WERI-Rb-1 (cell line): Measurements from ENCODE around the gene PGAM2.
A peak's percentile ranks its signal among the peaks of the same experiment; 100 is the strongest.

Source experiments
- DNase-seq: peaks from one replicate; pipeline ENCODE4 v3.0.0-alpha.2; 2020
- H3K27ac ChIP-seq: fragments of 250-450 bp; sonication (Bioruptor Pico); 2 replicates; pipeline ENCODE4 v1.5.1; 2020; ENCODE audit warnings: mild to moderate bottlenecking, moderate library complexity
- H3K27me3 ChIP-seq: fragments of 250-450 bp; sonication (Bioruptor Pico); 2 replicates; pipeline ENCODE4 v1.5.1; 2021; ENCODE audit warnings: mild to moderate bottlenecking, low read depth, moderate library complexity; ENCODE audit not compliant: insufficient read depth, severe bottlenecking
- H3K36me3 ChIP-seq: fragments of 250-450 bp; sonication (Bioruptor Pico); 2 replicates; pipeline ENCODE4 v1.5.1; 2020; ENCODE audit warnings: mild to moderate bottlenecking, moderate library complexity
- H3K4me3 ChIP-seq: 2 replicates; pipeline ENCODE4 v1.5.1; 2011; ENCODE audit warnings: low read depth, mild to moderate bottlenecking, control low read depth, low read length
- H3K9me3 ChIP-seq: fragments of 250-450 bp; sonication (Bioruptor Pico); 2 replicates; pipeline ENCODE4 v1.5.1; 2021; ENCODE audit warnings: mild to moderate bottlenecking, moderate library complexity; ENCODE audit not compliant: severe bottlenecking
- TF ChIP-seq, protein P1 (sequence below): IDR thresholded peaks from 2 replicates; pipeline ENCODE4 v1.5.1; 2011; ENCODE audit warnings: low read depth, mild to moderate bottlenecking, control low read depth, inconsistent platforms, low read length

PGAM2 gene

DNA sequence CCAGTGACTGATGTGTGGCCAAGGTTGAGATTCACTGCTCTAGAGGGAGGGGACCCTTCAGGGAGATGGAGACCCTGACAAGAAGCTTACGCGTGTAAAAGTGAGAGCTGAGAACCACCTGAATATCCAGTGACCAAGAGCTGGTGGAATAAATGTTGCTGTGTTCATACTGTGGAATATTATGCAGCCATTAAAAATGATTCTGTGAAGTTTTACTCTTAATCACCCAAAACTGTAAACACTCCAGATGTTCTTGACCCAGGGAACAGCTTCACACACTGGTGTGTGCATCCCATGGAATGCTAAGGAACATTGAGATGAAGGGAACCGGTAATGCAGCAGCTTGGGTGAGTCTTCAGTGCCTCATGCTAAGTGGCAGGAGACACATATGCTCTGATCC lies 21.3 kb upstream of the PGAM2 start:
- Histone ChIP-seq H3K27ac (no peak overlapping the region), H3K9me3 (no peaks in the 10 kb centered on the region)
- TF ChIP-seq, protein P1, sequence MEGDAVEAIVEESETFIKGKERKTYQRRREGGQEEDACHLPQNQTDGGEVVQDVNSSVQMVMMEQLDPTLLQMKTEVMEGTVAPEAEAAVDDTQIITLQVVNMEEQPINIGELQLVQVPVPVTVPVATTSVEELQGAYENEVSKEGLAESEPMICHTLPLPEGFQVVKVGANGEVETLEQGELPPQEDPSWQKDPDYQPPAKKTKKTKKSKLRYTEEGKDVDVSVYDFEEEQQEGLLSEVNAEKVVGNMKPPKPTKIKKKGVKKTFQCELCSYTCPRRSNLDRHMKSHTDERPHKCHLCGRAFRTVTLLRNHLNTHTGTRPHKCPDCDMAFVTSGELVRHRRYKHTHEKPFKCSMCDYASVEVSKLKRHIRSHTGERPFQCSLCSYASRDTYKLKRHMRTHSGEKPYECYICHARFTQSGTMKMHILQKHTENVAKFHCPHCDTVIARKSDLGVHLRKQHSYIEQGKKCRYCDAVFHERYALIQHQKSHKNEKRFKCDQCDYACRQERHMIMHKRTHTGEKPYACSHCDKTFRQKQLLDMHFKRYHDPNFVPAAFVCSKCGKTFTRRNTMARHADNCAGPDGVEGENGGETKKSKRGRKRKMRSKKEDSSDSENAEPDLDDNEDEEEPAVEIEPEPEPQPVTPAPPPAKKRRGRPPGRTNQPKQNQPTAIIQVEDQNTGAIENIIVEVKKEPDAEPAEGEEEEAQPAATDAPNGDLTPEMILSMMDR = no peak

DNA sequence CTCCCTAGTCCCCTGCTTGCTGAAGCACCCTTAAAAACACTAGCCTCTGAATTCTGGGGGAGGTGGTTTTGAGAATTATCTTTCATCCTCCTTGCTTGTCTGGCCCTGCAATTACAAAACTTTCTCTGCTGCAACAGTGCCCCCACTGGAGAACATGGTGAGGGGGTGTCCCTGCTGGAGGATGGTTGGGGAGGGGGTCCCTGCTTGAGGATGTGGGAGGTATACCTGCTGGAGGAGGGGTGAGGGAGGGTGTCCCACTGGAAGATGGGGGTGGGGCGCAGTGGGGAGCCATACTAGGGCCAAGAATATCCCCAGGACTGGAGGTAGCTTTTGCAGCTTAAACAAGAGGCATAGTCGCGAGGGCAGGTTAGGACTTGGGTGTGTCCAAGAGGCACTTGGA lies 20.2 kb upstream of the PGAM2 start:
- H3K27me3 ChIP-seq = no peaks in the 10 kb centered on the region
- no peak for DNase-seq
- no peaks in the 10 kb centered on the region for H3K9me3 ChIP-seq
- H3K27ac ChIP-seq = no peak overlapping the region
- H3K4me3 ChIP-seq = no peak overlapping the region
- TF ChIP-seq, protein P1 = peak; percentile 23; the same call in 1 of the 2 replicates
- peaks cover 1% of the 10 kb centered on the region; the same call in 1 of the 2 replicates for H3K36me3 ChIP-seq

More for the DNA sequence above, 21.3 kb upstream of the PGAM2 start:
- H3K4me3 ChIP-seq = no peak overlapping the region
- H3K36me3 ChIP-seq = no peaks in the 10 kb centered on the region
- no peaks in the 10 kb centered on the region for H3K27me3 ChIP-seq
- no peak for DNase-seq

DNA sequence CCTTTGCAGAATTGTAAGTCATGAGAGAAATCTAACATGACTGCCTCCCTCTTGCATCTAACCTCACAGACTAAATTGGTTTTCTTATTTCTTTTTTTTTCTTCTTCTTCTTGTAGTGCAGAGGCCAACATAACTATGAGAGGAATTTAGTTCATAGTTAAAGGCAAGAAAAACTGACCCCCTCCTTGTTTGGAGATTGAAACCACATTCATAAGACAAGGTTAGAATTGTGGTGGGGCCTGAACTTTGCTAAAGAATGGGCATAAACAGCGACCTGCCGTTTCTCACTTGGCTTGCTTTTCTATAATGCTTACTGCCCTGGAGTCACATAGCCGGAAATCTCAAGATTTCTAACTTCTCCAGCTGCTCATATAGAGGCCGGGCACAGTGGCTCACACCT lies 19.3 kb upstream of the PGAM2 start:
- Histone ChIP-seq H3K4me3 (no peak overlapping the region), H3K36me3 (peaks cover 9% of the 10 kb centered on the region), H3K27me3 (no peaks in the 10 kb centered on the region), H3K9me3 (no peaks in the 10 kb centered on the region), H3K27ac (no peak overlapping the region)
- no peak for DNase-seq
- TF ChIP-seq, protein P1 = no peak

DNA sequence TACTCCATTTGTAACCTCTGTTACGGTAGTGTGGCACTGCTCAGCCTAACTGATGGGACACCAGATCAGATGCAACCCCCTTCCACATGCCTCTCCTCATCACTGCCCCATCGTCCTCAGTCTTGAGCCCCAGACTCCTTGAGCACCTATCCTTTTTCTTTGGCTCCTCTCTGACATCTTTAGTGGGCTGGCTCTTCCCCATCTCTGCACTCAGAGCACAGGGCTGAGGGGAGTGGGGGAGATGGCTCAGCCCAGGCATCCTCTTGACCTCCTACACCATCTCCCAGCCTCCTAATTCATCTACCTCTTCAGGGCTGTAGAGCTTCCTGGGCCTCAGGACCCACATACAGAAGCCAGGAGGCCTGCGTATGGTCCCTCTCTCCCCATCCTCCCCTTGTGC lies 18.4 kb upstream of the PGAM2 start:
- Histone ChIP-seq H3K9me3 (no peaks in the 10 kb centered on the region), H3K4me3 (no peak overlapping the region), H3K27me3 (no peaks in the 10 kb centered on the region), H3K36me3 (peaks cover 14% of the 10 kb centered on the region), H3K27ac (no peak overlapping the region)
- no peak for DNase-seq
- TF ChIP-seq, protein P1 = no peak

DNA sequence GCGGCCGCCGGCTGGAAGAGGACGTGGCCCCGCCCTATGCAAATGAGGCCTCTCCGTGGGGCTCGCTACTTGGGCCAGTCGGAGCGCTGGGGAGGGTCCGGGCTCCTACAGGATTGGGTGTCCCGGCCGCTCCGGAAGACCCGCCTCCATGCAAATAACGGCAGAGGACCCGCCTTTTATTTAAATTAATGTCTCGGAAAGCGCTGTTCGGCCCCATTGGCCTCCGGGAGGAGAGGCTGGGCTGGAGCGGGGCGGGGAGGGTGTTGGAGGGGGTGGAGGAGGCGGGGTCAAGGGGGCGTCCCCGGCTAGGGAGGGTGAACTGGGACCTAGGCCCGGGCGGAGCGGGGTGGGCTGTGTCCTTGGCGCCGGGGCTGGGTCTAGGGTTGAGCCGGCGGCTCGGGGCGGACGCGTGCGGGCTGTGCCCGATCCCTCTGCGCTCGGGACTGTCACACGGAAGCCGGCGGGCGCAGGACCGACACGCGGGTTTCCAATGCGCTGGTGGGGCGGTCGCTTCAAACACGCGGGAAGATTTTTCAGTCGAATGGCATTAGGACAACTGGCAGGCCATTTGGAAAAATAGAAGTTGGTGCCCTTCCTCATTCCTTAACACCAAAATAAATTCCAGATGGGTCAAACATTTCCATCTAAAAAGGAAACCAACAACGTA lies 17.3 kb upstream of the PGAM2 start:
- Histone ChIP-seq H3K36me3 (peaks cover 26% of the 10 kb centered on the region), H3K27ac (peak overlapping the region; percentile 86), H3K27me3 (no peaks in the 10 kb centered on the region), H3K4me3 (peak overlapping the region; percentile 67), H3K9me3 (no peaks in the 10 kb centered on the region)
- TF ChIP-seq, protein P1 = no peak
- peak; percentile 99 for DNase-seq

DNA sequence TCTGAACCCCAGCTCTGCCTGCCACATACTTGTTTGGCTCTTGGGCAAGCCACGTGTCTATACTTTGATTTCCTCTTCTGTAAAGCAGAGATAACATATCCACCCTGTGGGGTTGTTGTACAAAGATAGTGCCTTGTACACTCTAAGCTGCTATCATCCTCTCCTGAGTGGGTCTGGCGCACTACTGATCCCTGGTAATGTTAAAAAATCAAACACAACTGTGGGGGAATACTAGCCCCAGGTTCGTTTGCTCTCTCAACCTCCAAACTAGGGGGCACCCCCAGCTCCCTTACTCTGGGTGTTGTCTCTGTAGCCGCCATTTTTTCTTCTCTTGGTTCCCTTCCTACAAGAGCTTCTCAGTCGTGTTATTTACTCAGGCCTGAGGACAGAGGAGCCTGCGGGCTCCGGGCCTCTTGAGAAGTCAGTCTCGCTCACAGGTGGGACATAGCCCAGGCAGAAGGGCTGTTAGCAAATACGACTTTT lies 15.9 kb upstream of the PGAM2 start:
- DNase-seq = no peak
- Histone ChIP-seq H3K36me3 (peaks cover 37% of the 10 kb centered on the region), H3K27me3 (no peaks in the 10 kb centered on the region), H3K4me3 (no peak overlapping the region; the same call in none of the 2 replicates), H3K27ac (peak overlapping the region; percentile 28), H3K9me3 (no peaks in the 10 kb centered on the region)
- TF ChIP-seq, protein P1 = no peak
